Liver (tissue), 9 donors: ENCODE results near the gene WASF2. TPM values are rescaled to one million over a fixed set of nuclear protein-coding genes. Genes with fewer than 3 reads are reported as not detected.

Experiments
- DNase-seq: peaks from one replicate; pipeline ENCODE4 v3.0.0-alpha.2; 2017; ENCODE audit warnings: low spot score
- H3K27ac ChIP-seq, 2 donors: one replicate each; pipeline ENCODE4 v1.7.0; 2013; ENCODE audit warnings: inconsistent platforms in 2 of 2, low read length in 2 of 2, control low read depth in 1 of 2, low read depth in 1 of 2, mild to moderate bottlenecking in 1 of 2
- H3K27me3 ChIP-seq, 4 donors: one replicate each; pipeline versions ENCODE4 v1.6.1 to v1.7.0; 2013; ENCODE audit warnings: low read length in 3 of 4, inconsistent platforms in 1 of 4, mild to moderate bottlenecking in 1 of 4, moderate library complexity in 1 of 4; ENCODE audit not compliant: control insufficient read depth in 4 of 4, insufficient read depth in 4 of 4
- H3K36me3 ChIP-seq, 4 donors: one replicate each; pipeline versions ENCODE4 v1.6.1 to v1.7.0; 2013; ENCODE audit warnings: low read length in 3 of 4, mild to moderate bottlenecking in 3 of 4, low read depth in 1 of 4, moderate library complexity in 1 of 4; ENCODE audit not compliant: control insufficient read depth in 4 of 4, insufficient read depth in 3 of 4
- H3K4me1 ChIP-seq, 4 donors: one replicate each; pipeline versions ENCODE4 v1.6.1 to v1.7.0; 2013; ENCODE audit warnings: low read length in 3 of 4, mild to moderate bottlenecking in 3 of 4, moderate library complexity in 1 of 4; ENCODE audit not compliant: control insufficient read depth in 4 of 4, insufficient read depth in 4 of 4
- H3K4me3 ChIP-seq, 3 donors: one replicate each; pipeline versions ENCODE4 v1.6.1 to v1.7.0; 2013; ENCODE audit warnings: low read length in 3 of 3, control low read depth in 1 of 3, low read depth in 1 of 3, mild to moderate bottlenecking in 1 of 3
- H3K9ac ChIP-seq, 2 donors: one replicate each; pipeline ENCODE4 v1.7.0; 2013; ENCODE audit warnings: low read length in 2 of 2, mild to moderate bottlenecking in 2 of 2, moderate library complexity in 2 of 2, control low read depth in 1 of 2, low read depth in 1 of 2
- H3K9me3 ChIP-seq, 4 donors: one replicate each; pipeline versions ENCODE4 v1.6.1 to v1.7.0; 2013; ENCODE audit warnings: low read length in 3 of 4; ENCODE audit not compliant: control insufficient read depth in 4 of 4
- EGR1 ChIP-seq, 2 donors: IDR thresholded peaks; 2 replicates each; pipeline ENCODE4 v1.6.1; 2016 to 2018; ENCODE audit warnings: antibody characterized with exemption in 2 of 2, low read depth in 2 of 2
- FOXA1 ChIP-seq: IDR thresholded peaks from 2 replicates; pipeline ENCODE4 v1.6.1; 2016; ENCODE audit warnings: antibody characterized with exemption
- FOXA2 ChIP-seq: IDR thresholded peaks from 2 replicates; pipeline ENCODE4 v1.6.1; 2016; ENCODE audit warnings: antibody characterized with exemption
- HNF4A ChIP-seq, 2 donors: conservative IDR thresholded peaks; 2 replicates each; pipeline ENCODE4 v1.6.1; 2016; ENCODE audit warnings: antibody characterized with exemption in 2 of 2, mild to moderate bottlenecking in 2 of 2
- HNF4G ChIP-seq: IDR thresholded peaks from 2 replicates; pipeline ENCODE4 v1.6.1; 2016; ENCODE audit warnings: antibody characterized with exemption
- JUND ChIP-seq, 2 donors: IDR thresholded peaks; 2 replicates each; pipeline ENCODE4 v1.6.1; 2016; ENCODE audit warnings: antibody characterized with exemption in 2 of 2
- NR2F2 ChIP-seq: IDR thresholded peaks from 2 replicates; pipeline ENCODE4 v1.6.1; 2016; ENCODE audit warnings: antibody characterized with exemption
- RAD21 ChIP-seq, 2 donors: IDR thresholded peaks; 2 replicates each; pipeline ENCODE4 v1.6.1; 2016; ENCODE audit warnings: antibody characterized with exemption in 2 of 2, mild to moderate bottlenecking in 2 of 2
- RXRA ChIP-seq, 2 donors: IDR thresholded peaks; 2 replicates each; pipeline ENCODE4 v1.6.1; 2017 to 2018; ENCODE audit warnings: antibody characterized with exemption in 2 of 2, mild to moderate bottlenecking in 1 of 2
- SP1 ChIP-seq: IDR thresholded peaks from 2 replicates; pipeline ENCODE4 v1.6.1; 2018; ENCODE audit warnings: antibody characterized with exemption, mild to moderate bottlenecking
- TAF1 ChIP-seq: conservative IDR thresholded peaks from 2 replicates; pipeline ENCODE4 v1.6.1; 2016; ENCODE audit warnings: antibody characterized with exemption, mild to moderate bottlenecking
- YY1 ChIP-seq: IDR thresholded peaks from 2 replicates; pipeline ENCODE4 v1.6.1; 2016; ENCODE audit warnings: antibody characterized with exemption, mild to moderate bottlenecking
- WGBS: extraction: QIAGEN DNeasy Blood & Tissue Kit; methylation state at CpG from one replicate; pipeline ENCODE4 v1.1.7; 2013; 5-methylcytosine and 5-hydroxymethylcytosine counted together
- polyA plus RNA-seq, 2 donors: library from polyadenylated mRNA; stranded (reverse) in 1 of 2; unstranded in 1 of 2; fragments of 200-250 nt in 1 of 2; fragments of >200 nt in 1 of 2; fragmentation: Nextera tagmentation in 1 of 2; extraction: Ambion mirVana in 1 of 2; gene quantifications; one replicate each; pipeline versions ENCODE4 v1.2.1 to v1.2.3, GENCODE V29; 2013 to 2015
- total RNA-seq, 2 donors: library from RNA; depleted of rRNA; stranded (reverse); fragments of >200 nt; gene quantifications; one replicate each; pipeline ENCODE4 v1.2.3, GENCODE V29; 2014
- TF ChIP-seq, protein P1 (sequence below): IDR thresholded peaks from 2 replicates; pipeline ENCODE4 v1.6.1; 2016; ENCODE audit warnings: antibody characterized with exemption
- TF ChIP-seq, protein P2 (sequence below): IDR thresholded peaks from 2 replicates; pipeline ENCODE4 v1.6.1; 2016; ENCODE audit warnings: antibody characterized with exemption, mild to moderate bottlenecking
- TF ChIP-seq, protein P3 (sequence below): fragments of 150-350 bp; IDR thresholded peaks from 2 replicates; pipeline ENCODE4 v1.5.1; 2017; ENCODE audit warnings: improper control_type of control experiment, low read depth, low read length; ENCODE audit not compliant: missing input control
- TF ChIP-seq, protein P4 (sequence below): IDR thresholded peaks from 2 replicates; pipeline ENCODE4 v1.6.1; 2016; ENCODE audit warnings: antibody characterized with exemption
- TF ChIP-seq, protein P5 (sequence below): IDR thresholded peaks from 2 replicates; pipeline ENCODE4 v1.6.1; 2016; ENCODE audit warnings: antibody characterized with exemption
- donor health status: healthy.
- donor health status: healthy.
- donor health status: healthy.
- donor health status: healthy.
- donor health status: healthy.

WASF2 gene
- total and polyA plus RNA-seq, 4 donors = 11.6 to 37.7 (median 18.7) TPM

DNA sequence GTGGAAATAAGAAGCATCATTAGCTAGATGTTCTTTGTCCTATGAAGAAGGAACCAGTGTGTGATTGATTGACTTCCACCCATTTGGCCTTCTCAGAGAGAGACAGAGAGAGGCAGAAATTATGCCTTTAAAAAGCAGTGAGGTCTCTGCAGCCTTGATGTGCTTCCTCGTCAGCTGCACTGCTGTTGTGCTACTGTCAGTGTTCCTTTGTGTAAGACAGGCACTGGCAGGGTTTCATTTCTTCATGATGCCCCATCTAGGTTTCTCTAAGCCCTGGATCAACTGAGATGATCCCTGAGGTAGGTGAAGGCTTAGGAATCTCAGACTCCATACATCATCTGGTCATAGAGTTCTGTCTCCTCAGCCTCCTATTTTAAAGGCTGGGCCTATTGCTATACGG is 62.6 kb downstream of the WASF2 start:
- peaks cover 0 to 11% (median 7%) of the 10 kb centered on the region in 4 donors for H3K4me1 ChIP-seq
- no peaks in the 10 kb centered on the region for H3K27me3 ChIP-seq
- DNase-seq = no peak
- TF ChIP-seq NR2F2 (no peak), EGR1 (IDR thresholded peaks at IDR 0.05; ENCODE audit: low read depth in 2 of 2) (no peak), FOXA1 (no peak), JUND (IDR thresholded peaks at IDR 0.05) (no peak), FOXA2 (no peak), YY1 (no peak), RAD21 (IDR thresholded peaks at IDR 0.05) (no peak), RXRA (IDR thresholded peaks at IDR 0.05) (no peak), HNF4G (no peak), SP1 (no peak)
- TF ChIP-seq, protein P1, sequence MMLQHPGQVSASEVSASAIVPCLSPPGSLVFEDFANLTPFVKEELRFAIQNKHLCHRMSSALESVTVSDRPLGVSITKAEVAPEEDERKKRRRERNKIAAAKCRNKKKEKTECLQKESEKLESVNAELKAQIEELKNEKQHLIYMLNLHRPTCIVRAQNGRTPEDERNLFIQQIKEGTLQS = no peak
- TF ChIP-seq, protein P2, sequence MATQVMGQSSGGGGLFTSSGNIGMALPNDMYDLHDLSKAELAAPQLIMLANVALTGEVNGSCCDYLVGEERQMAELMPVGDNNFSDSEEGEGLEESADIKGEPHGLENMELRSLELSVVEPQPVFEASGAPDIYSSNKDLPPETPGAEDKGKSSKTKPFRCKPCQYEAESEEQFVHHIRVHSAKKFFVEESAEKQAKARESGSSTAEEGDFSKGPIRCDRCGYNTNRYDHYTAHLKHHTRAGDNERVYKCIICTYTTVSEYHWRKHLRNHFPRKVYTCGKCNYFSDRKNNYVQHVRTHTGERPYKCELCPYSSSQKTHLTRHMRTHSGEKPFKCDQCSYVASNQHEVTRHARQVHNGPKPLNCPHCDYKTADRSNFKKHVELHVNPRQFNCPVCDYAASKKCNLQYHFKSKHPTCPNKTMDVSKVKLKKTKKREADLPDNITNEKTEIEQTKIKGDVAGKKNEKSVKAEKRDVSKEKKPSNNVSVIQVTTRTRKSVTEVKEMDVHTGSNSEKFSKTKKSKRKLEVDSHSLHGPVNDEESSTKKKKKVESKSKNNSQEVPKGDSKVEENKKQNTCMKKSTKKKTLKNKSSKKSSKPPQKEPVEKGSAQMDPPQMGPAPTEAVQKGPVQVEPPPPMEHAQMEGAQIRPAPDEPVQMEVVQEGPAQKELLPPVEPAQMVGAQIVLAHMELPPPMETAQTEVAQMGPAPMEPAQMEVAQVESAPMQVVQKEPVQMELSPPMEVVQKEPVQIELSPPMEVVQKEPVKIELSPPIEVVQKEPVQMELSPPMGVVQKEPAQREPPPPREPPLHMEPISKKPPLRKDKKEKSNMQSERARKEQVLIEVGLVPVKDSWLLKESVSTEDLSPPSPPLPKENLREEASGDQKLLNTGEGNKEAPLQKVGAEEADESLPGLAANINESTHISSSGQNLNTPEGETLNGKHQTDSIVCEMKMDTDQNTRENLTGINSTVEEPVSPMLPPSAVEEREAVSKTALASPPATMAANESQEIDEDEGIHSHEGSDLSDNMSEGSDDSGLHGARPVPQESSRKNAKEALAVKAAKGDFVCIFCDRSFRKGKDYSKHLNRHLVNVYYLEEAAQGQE = no peak
- TF ChIP-seq, protein P3, sequence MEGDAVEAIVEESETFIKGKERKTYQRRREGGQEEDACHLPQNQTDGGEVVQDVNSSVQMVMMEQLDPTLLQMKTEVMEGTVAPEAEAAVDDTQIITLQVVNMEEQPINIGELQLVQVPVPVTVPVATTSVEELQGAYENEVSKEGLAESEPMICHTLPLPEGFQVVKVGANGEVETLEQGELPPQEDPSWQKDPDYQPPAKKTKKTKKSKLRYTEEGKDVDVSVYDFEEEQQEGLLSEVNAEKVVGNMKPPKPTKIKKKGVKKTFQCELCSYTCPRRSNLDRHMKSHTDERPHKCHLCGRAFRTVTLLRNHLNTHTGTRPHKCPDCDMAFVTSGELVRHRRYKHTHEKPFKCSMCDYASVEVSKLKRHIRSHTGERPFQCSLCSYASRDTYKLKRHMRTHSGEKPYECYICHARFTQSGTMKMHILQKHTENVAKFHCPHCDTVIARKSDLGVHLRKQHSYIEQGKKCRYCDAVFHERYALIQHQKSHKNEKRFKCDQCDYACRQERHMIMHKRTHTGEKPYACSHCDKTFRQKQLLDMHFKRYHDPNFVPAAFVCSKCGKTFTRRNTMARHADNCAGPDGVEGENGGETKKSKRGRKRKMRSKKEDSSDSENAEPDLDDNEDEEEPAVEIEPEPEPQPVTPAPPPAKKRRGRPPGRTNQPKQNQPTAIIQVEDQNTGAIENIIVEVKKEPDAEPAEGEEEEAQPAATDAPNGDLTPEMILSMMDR = no peak
- TF ChIP-seq, protein P4, sequence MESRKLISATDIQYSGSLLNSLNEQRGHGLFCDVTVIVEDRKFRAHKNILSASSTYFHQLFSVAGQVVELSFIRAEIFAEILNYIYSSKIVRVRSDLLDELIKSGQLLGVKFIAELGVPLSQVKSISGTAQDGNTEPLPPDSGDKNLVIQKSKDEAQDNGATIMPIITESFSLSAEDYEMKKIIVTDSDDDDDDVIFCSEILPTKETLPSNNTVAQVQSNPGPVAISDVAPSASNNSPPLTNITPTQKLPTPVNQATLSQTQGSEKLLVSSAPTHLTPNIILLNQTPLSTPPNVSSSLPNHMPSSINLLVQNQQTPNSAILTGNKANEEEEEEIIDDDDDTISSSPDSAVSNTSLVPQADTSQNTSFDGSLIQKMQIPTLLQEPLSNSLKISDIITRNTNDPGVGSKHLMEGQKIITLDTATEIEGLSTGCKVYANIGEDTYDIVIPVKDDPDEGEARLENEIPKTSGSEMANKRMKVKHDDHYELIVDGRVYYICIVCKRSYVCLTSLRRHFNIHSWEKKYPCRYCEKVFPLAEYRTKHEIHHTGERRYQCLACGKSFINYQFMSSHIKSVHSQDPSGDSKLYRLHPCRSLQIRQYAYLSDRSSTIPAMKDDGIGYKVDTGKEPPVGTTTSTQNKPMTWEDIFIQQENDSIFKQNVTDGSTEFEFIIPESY = no peak
- TF ChIP-seq, protein P5, sequence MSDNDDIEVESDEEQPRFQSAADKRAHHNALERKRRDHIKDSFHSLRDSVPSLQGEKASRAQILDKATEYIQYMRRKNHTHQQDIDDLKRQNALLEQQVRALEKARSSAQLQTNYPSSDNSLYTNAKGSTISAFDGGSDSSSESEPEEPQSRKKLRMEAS = no peak
- no peak overlapping the region for H3K4me3 ChIP-seq
- WGBS = 79% methylated on average over 2 of the region's 2 CpGs
- H3K36me3 ChIP-seq = peaks cover 0 to 19% (median 9%) of the 10 kb centered on the region in 4 donors
- H3K9me3 ChIP-seq = no peaks in the 10 kb centered on the region
- no peak overlapping the region for H3K9ac ChIP-seq
- peak overlapping the region in 1 of 2 donors; percentile 7 for H3K27ac ChIP-seq

DNA sequence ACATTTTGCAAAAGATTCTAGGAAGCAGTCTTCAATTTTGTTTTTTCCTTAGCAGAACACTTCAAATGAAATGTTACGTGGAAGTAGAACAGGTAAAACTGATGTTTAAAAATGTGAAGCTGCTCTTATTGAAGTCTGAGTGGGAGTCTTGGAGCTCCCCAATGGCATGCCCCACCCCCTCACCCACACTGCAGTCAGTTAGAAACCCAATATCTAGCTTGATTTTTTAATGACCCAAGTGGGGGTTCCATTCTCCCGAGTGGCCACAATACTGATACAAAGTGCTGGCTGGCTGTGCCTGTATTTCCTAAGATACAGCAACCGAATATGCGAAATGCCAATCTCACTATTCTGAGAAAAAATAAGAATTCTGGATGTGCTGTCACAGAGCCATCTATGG is 66.3 kb downstream of the WASF2 start:
- Histone ChIP-seq H3K27me3 (no peaks in the 10 kb centered on the region), H3K4me1 (peaks cover 0 to 5% (median 0%) of the 10 kb centered on the region in 4 donors), H3K9me3 (no peaks in the 10 kb centered on the region), H3K9ac (no peak overlapping the region), H3K36me3 (peaks cover 0 to 22% (median 9%) of the 10 kb centered on the region in 4 donors), H3K4me3 (no peak overlapping the region), H3K27ac (no peak overlapping the region)
- no peak for DNase-seq
- 93% methylated on average over 4 of the region's 4 CpGs for WGBS
- TF ChIP-seq TAF1 = no peak
- TF ChIP-seq RAD21 (IDR thresholded peaks at IDR 0.05) = no peak
- TF ChIP-seq SP1 = no peak
- TF ChIP-seq, protein P3 = no peak
- no peak for TF ChIP-seq FOXA2
- TF ChIP-seq EGR1 (IDR thresholded peaks at IDR 0.05; ENCODE audit: low read depth in 2 of 2) = no peak
- no peak for TF ChIP-seq FOXA1
- TF ChIP-seq, protein P4 = no peak
- no peak for TF ChIP-seq HNF4A (conservative IDR thresholded peaks at IDR 0.05)
- TF ChIP-seq, protein P5 = no peak
